ENCODE measurements around the gene CFAP92. TPM values are rescaled to one million over a fixed set of nuclear protein-coding genes. Genes with fewer than 3 reads are reported as not detected.

CFAP92 gene
- total RNA-seq, 1 donor from 2014 or later, result 0.52 TPM

DNA sequence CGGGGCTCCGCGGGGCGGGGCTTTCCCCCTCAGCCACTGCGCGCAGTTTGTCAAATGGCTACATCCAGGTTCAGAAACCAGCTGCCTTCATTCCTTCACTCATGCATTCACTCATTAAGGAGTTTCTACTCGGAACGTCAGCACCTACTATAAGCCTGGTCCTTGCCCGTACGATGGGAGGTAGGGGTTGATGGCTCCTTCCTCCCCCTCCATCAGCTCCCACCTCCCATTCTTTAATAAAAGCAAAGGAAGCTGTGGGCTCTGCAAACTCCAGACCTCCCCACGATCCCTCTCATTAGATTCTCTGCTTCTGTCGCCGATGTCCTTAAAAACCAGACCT is 267 bp upstream of the CFAP92 start:
- H3K9me3 ChIP-seq (ENCODE audit: insufficient read depth, low read depth, low read length), result no peaks in the 10 kb centered on the region
- H3K9ac ChIP-seq (ENCODE audit: low read length), result peak overlapping the region; percentile 46
- FAIRE-seq, result no peak
- H3K36me3 ChIP-seq (ENCODE audit: insufficient read depth, low read length), result no peaks in the 10 kb centered on the region
- H3K27me3 ChIP-seq (ENCODE audit: insufficient read depth, low read length), result peaks cover 41% of the 10 kb centered on the region
- no peak overlapping the region for H3K27ac ChIP-seq (ENCODE audit: low read depth, low read length)
- H3K27me3 Mint-ChIP-seq (ENCODE audit: low read depth, unreplicated experiment), result peaks cover 27% of the 10 kb centered on the region
- no peaks in the 10 kb centered on the region for H3K36me3 Mint-ChIP-seq (ENCODE audit: low read depth, unreplicated experiment)
- H3K79me2 ChIP-seq (ENCODE audit: insufficient read depth, low read length), result no peaks in the 10 kb centered on the region
- TF ChIP-seq EZH2 (IDR thresholded peaks at IDR 0.05; ENCODE audit: insufficient read depth, low read length), result no peak
- TF ChIP-seq, protein P1, sequence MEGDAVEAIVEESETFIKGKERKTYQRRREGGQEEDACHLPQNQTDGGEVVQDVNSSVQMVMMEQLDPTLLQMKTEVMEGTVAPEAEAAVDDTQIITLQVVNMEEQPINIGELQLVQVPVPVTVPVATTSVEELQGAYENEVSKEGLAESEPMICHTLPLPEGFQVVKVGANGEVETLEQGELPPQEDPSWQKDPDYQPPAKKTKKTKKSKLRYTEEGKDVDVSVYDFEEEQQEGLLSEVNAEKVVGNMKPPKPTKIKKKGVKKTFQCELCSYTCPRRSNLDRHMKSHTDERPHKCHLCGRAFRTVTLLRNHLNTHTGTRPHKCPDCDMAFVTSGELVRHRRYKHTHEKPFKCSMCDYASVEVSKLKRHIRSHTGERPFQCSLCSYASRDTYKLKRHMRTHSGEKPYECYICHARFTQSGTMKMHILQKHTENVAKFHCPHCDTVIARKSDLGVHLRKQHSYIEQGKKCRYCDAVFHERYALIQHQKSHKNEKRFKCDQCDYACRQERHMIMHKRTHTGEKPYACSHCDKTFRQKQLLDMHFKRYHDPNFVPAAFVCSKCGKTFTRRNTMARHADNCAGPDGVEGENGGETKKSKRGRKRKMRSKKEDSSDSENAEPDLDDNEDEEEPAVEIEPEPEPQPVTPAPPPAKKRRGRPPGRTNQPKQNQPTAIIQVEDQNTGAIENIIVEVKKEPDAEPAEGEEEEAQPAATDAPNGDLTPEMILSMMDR (IDR thresholded peaks at IDR 0.05; ENCODE audit: insufficient read depth, low read depth, low read length), result no peak
- no peaks in the 10 kb centered on the region for H3K9me3 Mint-ChIP-seq (ENCODE audit: unreplicated experiment)
- peak overlapping the region; percentile 88 for H3K4me2 ChIP-seq (ENCODE audit: low read length)
- peak overlapping the region; percentile 46 for H3K4me3 ChIP-seq (ENCODE audit: insufficient read depth, low read depth, low read length)
- H4K20me1 ChIP-seq (ENCODE audit: insufficient read depth, low read length), result no peaks in the 10 kb centered on the region
- H2AFZ ChIP-seq (ENCODE audit: low read depth, low read length), result peak overlapping the region; percentile 75
- no peak overlapping the region for H3K27ac Mint-ChIP-seq (ENCODE audit: unreplicated experiment)
- DNase-seq (ENCODE audit: low read depth), result no peak
- H3K4me1 ChIP-seq (ENCODE audit: insufficient read depth, low read length), result no peaks in the 10 kb centered on the region
- peaks cover 9% of the 10 kb centered on the region for H3K4me1 Mint-ChIP-seq (ENCODE audit: low read depth, unreplicated experiment)
- peak overlapping the region; percentile 51 for H3K4me3 Mint-ChIP-seq (ENCODE audit: unreplicated experiment)

GRCh38 chr3:128992926-128993460 is 883 bp downstream of the CFAP92 start:
- Mint-ChIP-seq H3K4me3 (ENCODE audit: unreplicated experiment) (peak overlapping the region; percentile 57), H3K4me1 (ENCODE audit: low read depth, unreplicated experiment) (no peaks in the 10 kb centered on the region), H3K27me3 (ENCODE audit: low read depth, unreplicated experiment) (peaks cover 27% of the 10 kb centered on the region), H3K27ac (ENCODE audit: unreplicated experiment) (no peak overlapping the region), H3K9me3 (ENCODE audit: unreplicated experiment) (no peaks in the 10 kb centered on the region), H3K36me3 (ENCODE audit: low read depth, unreplicated experiment) (no peaks in the 10 kb centered on the region)
- H3K4me3 ChIP-seq (ENCODE audit: insufficient read depth, low read depth, low read length), result no peak overlapping the region
- H3K27ac ChIP-seq (ENCODE audit: low read depth, low read length), result no peak overlapping the region
- no peaks in the 10 kb centered on the region for H3K36me3 ChIP-seq (ENCODE audit: insufficient read depth, low read length)
- DNase-seq (ENCODE audit: low read depth) (no peak), FAIRE-seq (no peak)
- peak overlapping the region; percentile 88 for H3K4me2 ChIP-seq (ENCODE audit: low read length)
- TF ChIP-seq EZH2 (IDR thresholded peaks at IDR 0.05; ENCODE audit: insufficient read depth, low read length), result no peak
- TF ChIP-seq, protein P1 (IDR thresholded peaks at IDR 0.05; ENCODE audit: insufficient read depth, low read depth, low read length), result no peak
- no peaks in the 10 kb centered on the region for H3K4me1 ChIP-seq (ENCODE audit: insufficient read depth, low read length)
- no peaks in the 10 kb centered on the region for H3K9me3 ChIP-seq (ENCODE audit: insufficient read depth, low read depth, low read length)
- no peak overlapping the region for H3K9ac ChIP-seq (ENCODE audit: low read length)
- H3K27me3 ChIP-seq (ENCODE audit: insufficient read depth, low read length), result peaks cover 31% of the 10 kb centered on the region
- no peaks in the 10 kb centered on the region for H3K79me2 ChIP-seq (ENCODE audit: insufficient read depth, low read length)
- H2AFZ ChIP-seq (ENCODE audit: low read depth, low read length), result peak overlapping the region; percentile 75
- no peaks in the 10 kb centered on the region for H4K20me1 ChIP-seq (ENCODE audit: insufficient read depth, low read length)

GRCh38 chr3:128991355-128991895 is 2.5 kb downstream of the CFAP92 start:
- Histone ChIP-seq H3K9ac (ENCODE audit: low read length) (no peak overlapping the region), H3K9me3 (ENCODE audit: insufficient read depth, low read depth, low read length) (no peaks in the 10 kb centered on the region), H3K27ac (ENCODE audit: low read depth, low read length) (no peak overlapping the region), H4K20me1 (ENCODE audit: insufficient read depth, low read length) (no peaks in the 10 kb centered on the region), H3K4me1 (ENCODE audit: insufficient read depth, low read length) (no peaks in the 10 kb centered on the region), H3K27me3 (ENCODE audit: insufficient read depth, low read length) (peaks cover 26% of the 10 kb centered on the region), H3K79me2 (ENCODE audit: insufficient read depth, low read length) (no peaks in the 10 kb centered on the region), H3K36me3 (ENCODE audit: insufficient read depth, low read length) (no peaks in the 10 kb centered on the region), H2AFZ (ENCODE audit: low read depth, low read length) (no peak overlapping the region), H3K4me3 (ENCODE audit: insufficient read depth, low read depth, low read length) (no peak overlapping the region), H3K4me2 (ENCODE audit: low read length) (no peak overlapping the region)
- FAIRE-seq, result no peak
- no peaks in the 10 kb centered on the region for H3K36me3 Mint-ChIP-seq (ENCODE audit: low read depth, unreplicated experiment)
- no peaks in the 10 kb centered on the region for H3K4me1 Mint-ChIP-seq (ENCODE audit: low read depth, unreplicated experiment)
- TF ChIP-seq EZH2 (IDR thresholded peaks at IDR 0.05; ENCODE audit: insufficient read depth, low read length), result no peak
- TF ChIP-seq, protein P1 (IDR thresholded peaks at IDR 0.05; ENCODE audit: insufficient read depth, low read depth, low read length), result no peak
- DNase-seq (ENCODE audit: low read depth), result no peak
- peaks cover 27% of the 10 kb centered on the region for H3K27me3 Mint-ChIP-seq (ENCODE audit: low read depth, unreplicated experiment)
- H3K27ac Mint-ChIP-seq (ENCODE audit: unreplicated experiment), result no peak overlapping the region
- H3K9me3 Mint-ChIP-seq (ENCODE audit: unreplicated experiment), result no peaks in the 10 kb centered on the region
- H3K4me3 Mint-ChIP-seq (ENCODE audit: unreplicated experiment), result no peak overlapping the region
